HG03196 (cell line): Measurements from ENCODE around the gene PTPN3.

Source experiments
- ATAC-seq: cut with Tn5 transposase; IDR thresholded peaks from one replicate; pipeline ENCODE4 v1.9.1; 2021; ENCODE audit not compliant: unreplicated experiment

The PTPN3 gene

GRCh38 chr9:109476642-109477257 lies 21.4 kb downstream of the PTPN3 start:
- ATAC-seq = no peak

- ATAC-seq = no peak
Measured at GRCh38 chr9:109475526-109475925, 22.6 kb downstream of the PTPN3 start.

DNA sequence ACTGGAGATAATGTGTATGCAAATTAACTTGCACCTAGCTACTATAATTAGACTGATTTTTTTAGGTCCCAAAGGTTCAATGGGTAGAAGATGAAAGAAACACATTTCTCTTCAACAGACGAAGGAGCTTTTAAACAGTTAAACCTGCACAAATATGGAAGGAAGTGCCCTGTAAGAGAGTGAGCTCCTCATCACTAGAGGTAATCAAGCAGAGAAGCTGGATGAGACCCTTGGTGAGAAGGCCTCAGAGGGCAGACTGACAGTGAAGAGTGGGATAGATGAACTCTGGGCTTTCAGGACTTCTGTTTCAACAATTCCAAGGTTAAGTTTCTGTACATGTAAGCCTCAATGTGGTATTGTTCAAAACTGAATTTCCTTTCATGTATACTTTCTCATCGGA lies 23.2 kb downstream of the PTPN3 start:
- no peak for ATAC-seq

DNA sequence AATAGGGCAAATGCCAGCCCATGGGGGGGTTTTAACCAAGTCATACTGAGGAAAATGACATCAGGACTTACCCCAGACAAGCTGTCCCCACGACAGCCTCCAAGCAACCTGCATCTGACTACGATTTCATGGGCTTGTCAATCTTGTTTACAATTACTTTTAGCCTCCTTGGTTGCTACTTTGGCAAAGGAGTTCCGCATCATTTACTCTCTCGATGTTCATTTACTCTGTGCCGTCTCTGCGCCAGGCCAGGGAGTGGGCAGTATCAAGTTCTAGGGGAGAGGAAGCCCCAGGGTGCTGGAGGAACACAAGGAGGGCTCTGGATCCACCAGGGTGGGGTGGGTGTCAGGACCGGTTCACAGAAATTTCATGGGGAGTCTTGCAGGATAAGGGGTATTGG lies 23.9 kb downstream of the PTPN3 start:
- no peak for ATAC-seq

- ATAC-seq = no peak
Measured at GRCh38 chr9:109473329-109473728, 24.8 kb downstream of the PTPN3 start.

- ATAC-seq = no peak
Measured at GRCh38 chr9:109471475-109472393, 26.4 kb downstream of the PTPN3 start.

- ATAC-seq = peak; percentile 94
Measured at GRCh38 chr9:109469646-109470358, 28.3 kb downstream of the PTPN3 start.

GRCh38 chr9:109468927-109469326 lies 29.2 kb downstream of the PTPN3 start:
- no peak for ATAC-seq

DNA sequence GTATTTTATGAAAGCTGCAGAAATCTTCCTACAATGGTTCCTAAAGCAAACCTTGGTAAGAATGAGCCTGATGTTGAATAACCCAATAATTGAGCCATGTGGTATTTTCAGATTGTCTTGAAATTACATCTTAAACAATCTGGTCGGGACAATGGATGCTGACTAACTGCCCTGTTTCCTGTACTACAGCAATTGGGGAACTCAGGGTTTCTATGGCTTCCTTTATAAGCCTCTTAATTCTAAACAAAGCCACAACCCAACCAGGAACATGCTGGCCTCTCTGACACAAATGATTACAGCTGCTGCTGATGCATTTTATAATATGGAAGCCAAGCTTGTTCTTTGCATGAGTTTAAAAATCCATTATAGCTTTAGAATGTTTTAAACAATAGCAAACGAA lies 30.2 kb downstream of the PTPN3 start:
- no peak for ATAC-seq

GRCh38 chr9:109466623-109467590 lies 31.2 kb downstream of the PTPN3 start:
- ATAC-seq = no peak

DNA sequence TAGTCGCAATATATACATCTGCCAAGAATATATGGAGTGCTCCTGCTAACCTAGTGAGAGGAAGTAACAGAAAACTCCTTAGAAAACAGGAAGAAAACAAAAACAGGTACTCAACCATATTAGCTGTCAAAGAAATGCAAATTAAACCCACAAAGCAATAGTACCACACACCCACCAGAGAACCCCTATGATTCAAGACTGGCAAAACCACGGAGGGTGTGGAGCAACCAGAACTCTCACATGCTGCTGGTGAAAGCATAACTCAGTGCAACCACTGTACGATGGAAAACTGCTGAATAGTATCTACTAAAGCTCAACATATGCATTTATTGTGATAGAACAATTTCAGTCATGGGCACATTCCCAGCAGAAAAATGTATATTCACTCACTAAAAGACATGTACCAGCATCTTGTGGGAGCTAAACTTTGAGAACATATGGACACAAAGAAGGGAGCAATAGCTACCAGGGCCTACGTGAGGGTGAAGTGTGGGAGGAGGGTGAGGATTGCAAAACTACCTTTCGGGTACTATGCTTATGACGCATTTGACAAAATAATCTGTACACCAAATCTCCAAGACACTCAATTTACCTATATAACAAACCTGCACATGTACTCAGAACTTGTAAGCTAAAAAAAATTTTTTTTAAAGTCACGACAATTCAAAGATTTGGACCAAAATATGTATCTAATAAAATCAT lies 34.0 kb downstream of the PTPN3 start:
- ATAC-seq = no peak

GRCh38 chr9:109460576-109460975 lies 37.5 kb downstream of the PTPN3 start:
- ATAC-seq = no peak

DNA sequence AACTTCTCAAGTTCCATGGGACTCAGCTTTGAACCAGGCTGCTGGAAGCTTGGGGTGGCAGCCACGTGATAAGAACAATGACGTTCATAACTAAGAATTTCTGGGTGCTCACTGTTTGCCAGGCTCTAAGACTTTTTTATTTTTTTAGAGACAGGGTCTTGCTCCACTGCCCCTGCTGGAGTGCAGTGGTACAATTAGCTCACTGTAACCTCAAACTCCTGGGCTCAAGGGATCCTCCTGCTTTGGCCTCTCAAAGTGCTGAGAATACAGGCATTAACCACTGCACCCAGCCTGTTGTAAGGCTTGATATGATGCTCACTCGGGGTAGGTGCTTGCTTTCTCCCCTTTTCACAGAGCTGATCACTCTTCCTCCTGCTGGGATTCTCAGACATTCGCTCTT lies 38.7 kb downstream of the PTPN3 start:
- ATAC-seq = no peak

- ATAC-seq = no peak
Measured at GRCh38 chr9:109458453-109459211, 39.5 kb downstream of the PTPN3 start.

DNA sequence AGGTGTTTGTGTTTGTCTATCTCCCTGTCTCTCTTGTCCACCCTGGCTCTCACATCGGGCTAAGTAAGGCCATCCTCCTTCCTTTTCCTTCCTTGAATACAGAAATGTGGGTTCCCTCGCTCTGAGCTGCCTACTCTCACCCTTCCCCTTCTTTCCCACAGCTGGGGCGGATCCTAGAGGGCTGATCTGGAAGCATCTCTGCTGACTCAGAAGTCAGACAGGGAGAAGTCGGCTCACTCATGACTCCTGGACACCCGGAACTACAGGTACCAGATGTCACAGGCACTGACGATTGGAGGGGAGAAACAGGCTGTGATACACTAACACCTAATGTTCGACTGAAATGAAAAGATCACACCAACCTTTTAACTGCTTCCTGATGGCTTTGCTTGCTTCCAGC lies 41.3 kb downstream of the PTPN3 start:
- no peak for ATAC-seq

- no peak for ATAC-seq
Measured at GRCh38 chr9:109455861-109456260, 42.2 kb downstream of the PTPN3 start.

DNA sequence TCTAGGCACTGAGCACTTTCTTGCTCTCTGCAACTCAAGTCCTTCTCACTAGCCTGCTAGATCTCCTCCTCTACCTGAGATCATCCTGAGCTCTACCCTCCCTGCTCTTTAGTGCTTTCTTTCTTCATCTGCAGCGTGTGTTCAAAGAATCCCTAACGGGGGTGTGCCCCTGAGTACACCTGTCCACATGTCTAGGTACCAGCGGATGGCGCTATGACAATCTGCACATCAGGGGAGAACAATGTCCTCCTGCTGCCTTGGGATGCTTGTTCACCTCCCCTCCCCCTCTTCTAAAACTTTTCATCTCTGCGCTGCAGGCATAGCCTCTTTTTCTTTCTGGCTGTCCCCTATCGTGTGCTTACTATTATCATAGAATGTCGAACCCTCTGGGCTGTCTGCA lies 42.7 kb downstream of the PTPN3 start:
- ATAC-seq = no peak

- no peak for ATAC-seq
Measured at GRCh38 chr9:109454601-109455155, 43.4 kb downstream of the PTPN3 start.

DNA sequence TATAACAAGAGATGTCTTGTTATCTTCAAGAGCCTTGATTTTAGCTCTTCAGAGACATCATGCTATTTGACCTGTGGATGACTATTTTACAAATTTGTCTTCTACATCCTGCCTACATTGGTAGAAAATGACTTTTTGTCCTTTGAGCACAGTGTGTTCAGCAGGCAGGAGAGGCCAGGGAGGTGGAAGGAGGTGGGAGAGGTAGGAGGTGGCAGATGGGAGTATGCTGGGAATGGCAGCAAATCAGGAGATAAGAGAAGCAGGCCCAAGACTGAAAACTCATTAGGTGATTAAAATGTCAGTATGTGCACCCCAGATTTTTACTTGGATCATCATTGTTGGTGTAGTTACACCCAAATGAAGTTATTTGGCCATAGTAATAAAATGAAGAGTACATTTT lies 44.1 kb downstream of the PTPN3 start:
- no peak for ATAC-seq
